HG03439 (cell line): ENCODE results near the gene KCNK10.

ENCODE experiments used
- ATAC-seq: cut with Tn5 transposase; IDR thresholded peaks from one replicate; pipeline ENCODE4 v1.9.1; 2021; ENCODE audit warnings: mild to moderate bottlenecking, moderate library complexity; ENCODE audit not compliant: unreplicated experiment

Gene KCNK10

GRCh38 chr14:88232771-88233170 is 90.3 kb downstream of the KCNK10 start:
- ATAC-seq, result no peak

- ATAC-seq, result no peak
Observed at GRCh38 chr14:88231603-88232002, 91.5 kb downstream of the KCNK10 start.

GRCh38 chr14:88229428-88229827 is 93.6 kb downstream of the KCNK10 start:
- ATAC-seq, result no peak

- ATAC-seq, result no peak
Observed at GRCh38 chr14:88228522-88229236, 94.4 kb downstream of the KCNK10 start.

- no peak for ATAC-seq
Observed at GRCh38 chr14:88227693-88228092, 95.4 kb downstream of the KCNK10 start.

GRCh38 chr14:88225721-88226120 is 97.3 kb downstream of the KCNK10 start:
- no peak for ATAC-seq

GRCh38 chr14:88218119-88218915 is 104.8 kb downstream of the KCNK10 start:
- no peak for ATAC-seq

GRCh38 chr14:88212691-88213090 is 110.4 kb downstream of the KCNK10 start:
- ATAC-seq, result no peak

GRCh38 chr14:88210426-88210825 is 112.6 kb downstream of the KCNK10 start:
- ATAC-seq, result no peak

- peak; percentile 82 for ATAC-seq
Observed at GRCh38 chr14:88209273-88209672, 113.8 kb downstream of the KCNK10 start.

- peak; percentile 24 for ATAC-seq
Observed at GRCh38 chr14:88208858-88209257, 114.2 kb downstream of the KCNK10 start.

- ATAC-seq, result no peak
Observed at GRCh38 chr14:88204221-88204620, 118.8 kb downstream of the KCNK10 start.

GRCh38 chr14:88203291-88203690 is 119.8 kb downstream of the KCNK10 start:
- no peak for ATAC-seq

GRCh38 chr14:88202286-88202685 is 120.8 kb downstream of the KCNK10 start:
- ATAC-seq, result no peak

- ATAC-seq, result no peak
Observed at GRCh38 chr14:88201851-88202250, 121.2 kb downstream of the KCNK10 start.

GRCh38 chr14:88199882-88200281 is 123.2 kb downstream of the KCNK10 start:
- no peak for ATAC-seq

GRCh38 chr14:88198446-88198845 is 124.6 kb downstream of the KCNK10 start:
- ATAC-seq, result no peak

- peak; percentile 95 for ATAC-seq
Observed at GRCh38 chr14:88196925-88197324, 126.1 kb downstream of the KCNK10 start.

GRCh38 chr14:88196116-88196890 is 126.8 kb downstream of the KCNK10 start:
- no peak for ATAC-seq

- ATAC-seq, result no peak
Observed at GRCh38 chr14:88195676-88196075, 127.4 kb downstream of the KCNK10 start.

- no peak for ATAC-seq
Observed at GRCh38 chr14:88194531-88194930, 128.5 kb downstream of the KCNK10 start.
